GM19463 (cell line): ENCODE results near the gene HPSE2.
A peak's percentile ranks its signal among the peaks of the same experiment; 100 is the strongest.

ENCODE experiments used
- ATAC-seq: cut with Tn5 transposase; IDR thresholded peaks from one replicate; pipeline ENCODE4 v1.9.1; 2021; ENCODE audit warnings: mild to moderate bottlenecking, moderate library complexity; ENCODE audit not compliant: unreplicated experiment

The HPSE2 gene

DNA sequence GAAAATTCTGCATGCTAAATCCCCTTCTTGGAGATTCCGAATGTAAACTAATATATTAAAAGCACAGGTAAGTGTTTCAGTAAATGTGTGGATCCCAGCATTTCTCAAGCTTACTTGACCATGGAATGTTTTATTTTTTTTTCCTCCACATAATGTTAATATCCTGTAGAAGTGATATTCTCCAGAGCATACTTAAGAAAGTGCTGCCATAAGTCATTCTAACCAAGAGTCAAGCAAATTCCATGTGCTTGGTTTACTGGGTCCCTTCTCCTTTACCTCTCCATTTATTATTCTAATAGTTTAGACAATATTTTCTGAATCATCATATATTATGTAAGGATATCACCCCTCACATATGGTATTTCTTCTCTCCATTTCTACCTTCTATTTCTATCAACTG, 522.1 kb downstream of the HPSE2 start:
- ATAC-seq = no peak

DNA sequence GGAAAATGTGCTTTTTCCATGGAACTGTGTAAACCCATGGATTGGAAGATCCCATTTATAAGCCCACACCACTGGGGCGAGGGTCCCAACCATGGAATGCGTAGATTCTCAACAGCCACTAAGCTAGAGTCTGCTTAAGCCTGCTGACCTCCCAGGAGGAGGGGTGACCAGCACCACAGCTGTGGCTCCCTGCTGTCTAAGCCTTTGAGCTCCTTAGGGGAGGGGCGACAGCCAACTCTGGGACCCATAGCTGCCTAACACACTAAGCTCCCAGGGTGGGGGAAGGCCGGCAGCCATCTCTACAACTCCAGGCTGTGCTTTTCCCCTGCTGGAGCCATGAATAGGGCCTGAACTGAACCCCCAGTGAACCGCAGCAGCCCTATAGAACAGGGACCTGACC, 539.1 kb downstream of the HPSE2 start:
- no peak for ATAC-seq

DNA sequence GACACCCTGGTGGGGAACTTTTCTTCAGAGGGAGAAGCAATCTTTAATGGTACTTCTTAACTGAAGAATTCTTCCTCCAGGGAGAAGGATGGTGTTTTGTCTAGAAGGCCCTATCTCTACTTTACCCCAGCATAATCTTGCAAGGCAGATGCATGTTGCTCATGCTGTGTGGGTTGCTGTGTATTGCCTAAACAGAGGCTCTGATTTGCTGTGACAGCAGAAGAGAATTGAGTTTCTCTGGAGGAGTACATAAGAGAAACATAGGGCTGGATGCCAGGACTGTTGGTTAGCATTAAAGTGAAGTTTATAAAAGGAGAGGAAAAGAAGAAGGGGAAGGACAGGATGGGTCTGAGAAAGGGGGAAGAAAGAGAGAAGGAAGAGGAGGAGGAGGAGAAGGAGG, 540.8 kb downstream of the HPSE2 start:
- no peak for ATAC-seq

DNA sequence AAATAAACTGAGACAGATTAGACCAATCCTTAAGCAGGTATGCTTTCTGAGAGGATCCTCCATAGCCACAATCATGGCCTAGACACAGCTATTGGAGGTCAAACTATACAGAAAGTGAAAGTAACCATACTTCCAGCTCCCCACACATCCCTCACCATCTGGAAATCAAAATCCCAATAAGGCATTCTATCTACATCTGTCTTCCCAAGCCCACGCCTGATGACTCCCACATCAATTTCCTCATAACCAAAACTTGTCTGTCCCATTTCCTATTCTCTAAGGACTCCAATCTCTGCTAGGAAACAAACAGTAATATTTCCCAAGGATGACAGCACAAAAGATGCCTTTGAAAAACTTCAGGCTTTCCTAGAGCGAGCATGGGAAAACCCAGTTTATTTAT, 541.6 kb downstream of the HPSE2 start:
- no peak for ATAC-seq

DNA sequence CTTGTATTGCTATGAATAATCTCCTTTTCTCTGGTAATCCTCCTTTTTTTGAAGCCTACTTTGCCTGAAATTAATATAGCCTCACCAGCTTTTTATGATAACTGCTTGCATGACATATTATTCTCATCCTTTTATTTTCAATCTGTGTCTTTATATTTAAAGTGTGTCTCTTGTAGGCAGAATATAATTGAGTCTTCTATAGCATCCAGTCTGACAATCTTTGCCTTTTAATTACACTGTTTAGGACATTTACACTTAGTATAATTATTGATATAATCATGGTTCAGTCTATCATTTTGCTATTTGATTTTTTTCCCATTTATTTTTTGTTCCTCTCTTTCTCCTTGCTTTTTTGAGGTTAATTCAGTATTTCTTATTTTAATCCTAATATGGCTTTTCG, 548.0 kb downstream of the HPSE2 start:
- ATAC-seq = no peak

DNA sequence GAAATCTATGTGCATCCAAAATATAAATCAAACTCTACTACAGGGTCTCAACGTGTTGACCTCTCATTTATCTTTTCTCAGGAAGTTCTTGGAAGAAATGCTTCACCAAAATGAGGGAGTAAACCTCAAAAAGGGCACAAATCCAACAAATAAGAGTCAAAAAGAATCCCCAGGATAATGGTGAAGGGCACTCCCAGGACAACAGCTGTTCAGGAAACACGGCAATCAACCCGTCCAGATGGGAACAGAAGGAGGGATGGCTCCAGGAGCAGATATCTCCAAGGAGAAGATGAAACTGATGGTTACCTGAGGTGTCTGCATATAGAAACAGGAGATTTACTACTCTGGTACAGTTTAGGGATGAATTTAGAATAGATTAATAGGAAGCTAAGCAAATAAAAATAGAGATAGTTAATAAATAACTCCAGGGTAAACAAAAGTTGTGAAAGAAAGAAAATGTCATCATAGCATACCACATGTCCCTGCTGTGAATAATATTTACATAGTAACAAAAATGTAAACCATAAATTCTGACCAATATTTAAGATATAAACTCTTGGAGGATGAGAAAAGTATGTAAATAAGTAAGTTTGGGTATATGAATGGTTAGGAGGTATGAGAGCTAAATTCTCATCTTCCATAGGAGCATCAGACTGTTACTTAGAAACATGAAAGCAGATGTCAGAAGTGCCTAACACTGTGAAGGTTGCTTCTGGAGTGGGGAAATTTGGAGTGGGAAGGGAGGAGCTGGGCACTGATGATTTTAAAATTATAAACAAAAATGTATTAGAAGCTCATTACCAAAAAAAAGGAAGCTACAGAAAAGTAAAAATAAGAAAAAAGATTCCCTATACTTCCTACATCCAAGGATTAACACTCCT, 551.4 kb downstream of the HPSE2 start:
- ATAC-seq = no peak

DNA sequence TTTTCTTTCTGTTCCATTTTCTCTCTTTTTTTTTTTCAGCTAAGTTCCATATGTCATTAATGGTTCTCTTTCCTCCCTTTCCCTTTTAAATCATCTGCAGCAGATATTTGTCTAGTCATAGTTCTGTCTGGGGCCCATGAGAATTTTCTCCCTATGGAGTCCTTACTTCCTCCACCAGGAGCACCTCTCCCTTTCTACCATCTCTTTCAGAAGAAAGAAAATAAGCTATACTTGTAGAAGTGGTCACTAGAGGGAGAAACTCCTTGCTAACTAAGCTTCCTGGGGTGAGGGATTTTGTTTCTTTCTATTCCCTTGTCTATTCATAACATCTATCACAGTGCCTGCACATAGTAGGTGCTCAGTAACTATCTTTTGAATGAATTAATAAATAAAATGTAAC, 558.8 kb downstream of the HPSE2 start:
- no peak for ATAC-seq

DNA sequence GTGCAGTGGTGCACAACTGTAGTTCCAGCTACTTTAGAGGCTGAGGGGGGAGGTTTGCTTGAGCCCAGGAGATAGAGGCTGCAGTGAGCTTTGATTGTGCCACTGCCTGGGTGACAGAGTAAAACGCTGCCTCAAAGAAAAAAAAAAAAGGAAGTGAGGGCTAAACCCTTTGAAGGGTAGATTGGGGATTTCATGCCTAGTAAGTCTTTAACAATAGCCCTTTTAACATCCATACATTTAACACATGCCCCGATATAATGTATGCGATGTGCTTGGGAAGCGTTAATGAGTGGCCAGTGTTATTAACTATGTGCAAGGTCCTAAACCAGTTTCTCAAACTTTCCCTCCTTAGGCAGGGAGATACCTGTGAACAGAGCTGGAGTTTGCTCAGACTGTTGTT, 559.8 kb downstream of the HPSE2 start:
- ATAC-seq = peak; percentile 70

DNA sequence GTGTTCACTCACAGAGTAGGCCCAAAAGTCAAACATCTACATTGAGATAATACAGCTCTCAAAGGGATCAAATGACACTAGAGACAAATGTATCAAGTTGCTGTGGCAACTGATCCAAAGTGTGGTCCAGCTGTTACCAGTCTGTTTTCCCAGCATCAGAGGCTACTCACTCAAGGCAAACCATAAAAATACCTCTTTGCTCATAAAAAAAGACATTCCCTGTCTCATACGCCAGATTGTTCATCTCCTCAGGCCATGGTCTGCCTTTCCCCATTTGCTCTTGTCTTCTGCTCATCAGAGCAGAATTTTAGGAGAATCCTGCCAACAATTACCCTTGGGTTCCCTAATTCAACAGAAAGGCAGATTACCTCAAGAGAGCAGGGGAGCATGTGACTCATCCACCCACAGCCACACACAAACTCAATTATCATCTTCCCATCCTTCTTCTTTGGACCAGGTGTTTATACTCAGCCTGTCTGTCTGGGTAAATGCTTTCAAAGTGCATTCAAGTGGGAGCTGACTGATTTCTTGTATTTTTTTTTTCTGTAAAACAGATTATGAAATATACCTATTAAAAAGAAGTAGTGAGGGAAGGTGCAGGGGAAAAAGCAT, 562.4 kb downstream of the HPSE2 start:
- ATAC-seq = no peak

DNA sequence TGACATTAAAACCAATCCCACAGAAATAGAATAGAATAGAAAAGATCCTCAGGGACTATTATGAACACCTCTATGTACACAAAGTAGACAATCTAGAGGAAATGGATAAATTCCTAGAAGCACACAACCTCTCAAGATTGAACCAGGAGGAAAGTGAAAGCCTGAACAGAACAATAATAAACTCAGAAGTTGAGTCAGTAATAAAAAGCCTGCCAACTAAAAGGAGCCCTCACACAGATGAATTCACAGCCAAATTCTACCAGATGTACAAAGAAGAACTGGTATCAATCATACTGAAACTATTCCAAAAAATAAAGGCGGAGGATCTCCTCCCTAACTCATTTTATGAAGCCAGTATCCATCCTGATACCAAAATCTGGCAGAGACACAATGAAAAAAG, 568.6 kb downstream of the HPSE2 start:
- ATAC-seq = no peak

DNA sequence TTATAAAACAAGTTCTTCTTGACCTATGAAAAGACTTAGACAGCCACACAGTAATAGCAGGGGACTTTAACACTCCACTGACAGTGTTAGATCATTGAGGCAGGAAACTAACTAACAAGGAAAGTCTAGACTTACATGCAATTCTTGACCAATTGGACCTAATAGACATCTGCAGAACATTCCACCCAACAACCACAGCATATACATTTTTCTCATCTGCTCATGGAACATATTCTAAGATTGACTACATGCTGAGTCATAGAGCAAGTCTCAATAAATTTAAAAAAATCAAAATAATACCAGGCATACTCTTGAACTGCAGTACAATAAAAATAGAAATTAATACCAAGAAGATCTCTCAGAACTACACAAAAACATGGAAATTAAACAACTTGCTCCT, 569.4 kb downstream of the HPSE2 start:
- ATAC-seq = no peak

DNA sequence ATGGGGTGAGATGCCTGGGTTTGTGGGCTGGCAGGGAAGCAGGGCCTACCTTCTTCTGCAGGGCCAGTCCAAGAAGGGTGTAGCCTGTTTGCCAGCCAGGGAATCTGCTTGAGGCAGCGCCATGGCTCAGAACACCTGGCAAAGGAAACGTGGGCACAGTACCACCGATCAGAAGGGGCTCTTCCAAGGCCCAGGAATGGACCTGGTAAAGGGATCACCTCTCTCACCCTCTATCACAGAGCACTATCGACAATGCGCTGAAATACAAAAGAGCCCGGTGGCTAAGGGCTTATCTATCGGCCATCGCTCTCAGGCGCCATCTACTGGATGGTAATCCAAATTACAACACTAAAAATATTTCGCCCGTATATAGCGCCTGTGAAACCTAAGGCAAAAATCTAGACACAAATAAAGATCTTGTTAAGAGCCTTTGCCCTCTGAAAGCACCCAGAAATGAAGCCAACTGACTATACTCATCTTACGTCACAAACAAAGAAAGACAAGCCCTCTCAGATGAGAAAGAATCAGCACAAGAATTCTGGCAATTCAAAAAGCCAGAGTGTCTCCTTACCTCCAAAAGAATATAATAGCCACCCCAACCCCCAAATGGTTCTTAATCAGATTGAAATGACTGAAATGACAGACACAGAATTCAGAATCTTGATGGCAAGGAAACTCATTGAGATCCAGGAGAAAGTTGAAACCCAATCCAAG, 571.2 kb downstream of the HPSE2 start:
- ATAC-seq = peak; percentile 75

DNA sequence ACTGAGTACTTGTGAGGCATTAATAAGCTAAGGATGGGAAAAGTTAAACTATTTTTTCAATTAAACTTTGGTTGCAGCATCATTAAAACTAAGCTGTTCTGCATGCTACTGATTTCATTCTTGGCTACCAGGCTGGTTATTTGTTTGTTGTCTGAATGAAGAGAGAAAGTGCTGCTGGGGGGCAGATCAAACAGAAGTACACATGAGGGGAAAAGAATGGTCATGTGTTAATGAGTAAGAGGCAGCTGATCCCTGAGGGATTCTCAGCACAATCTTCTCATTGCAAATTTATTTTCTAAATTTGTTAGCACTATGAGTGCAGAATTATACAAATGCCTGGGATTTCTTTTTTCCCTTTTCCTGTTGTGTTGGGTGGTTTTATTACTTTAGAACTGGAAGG, 575.7 kb downstream of the HPSE2 start:
- no peak for ATAC-seq

DNA sequence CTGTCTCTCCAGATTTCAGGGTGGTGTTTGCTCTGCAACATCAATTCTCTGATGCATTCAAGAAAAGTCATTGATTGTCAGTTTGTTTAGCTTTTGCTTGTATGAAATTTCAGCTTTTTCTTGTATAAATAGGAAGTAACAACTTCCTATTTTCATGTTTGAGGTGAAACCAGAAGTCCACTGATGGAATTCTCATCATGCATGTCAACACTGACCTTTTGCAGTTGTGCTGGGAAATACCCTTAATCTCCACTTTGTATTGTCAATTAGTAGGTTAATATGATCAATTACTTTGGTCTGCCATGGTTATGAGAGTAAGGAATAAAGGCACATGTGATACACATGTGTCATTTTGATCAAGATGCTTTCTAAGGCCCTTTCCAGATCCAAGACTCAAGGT, 580.2 kb downstream of the HPSE2 start:
- ATAC-seq = no peak

DNA sequence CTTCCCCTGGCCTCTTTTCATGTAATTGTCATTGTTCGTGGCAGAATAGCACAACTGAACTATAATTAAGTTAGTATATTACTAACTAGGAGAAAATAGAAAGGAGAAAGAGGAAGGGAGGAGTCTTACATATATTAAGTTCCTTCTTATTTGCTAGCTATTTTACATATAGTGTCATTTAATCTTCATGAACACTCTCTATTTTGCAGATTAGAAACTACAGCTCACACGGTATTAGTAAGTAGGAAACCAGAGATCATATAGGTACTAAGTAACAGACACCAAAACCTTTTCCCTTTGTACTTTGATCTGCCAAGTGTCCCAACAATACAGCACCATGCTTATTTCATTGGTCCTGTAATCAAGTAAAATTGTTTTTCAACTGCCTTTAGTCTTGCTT, 586.5 kb downstream of the HPSE2 start:
- ATAC-seq = no peak

DNA sequence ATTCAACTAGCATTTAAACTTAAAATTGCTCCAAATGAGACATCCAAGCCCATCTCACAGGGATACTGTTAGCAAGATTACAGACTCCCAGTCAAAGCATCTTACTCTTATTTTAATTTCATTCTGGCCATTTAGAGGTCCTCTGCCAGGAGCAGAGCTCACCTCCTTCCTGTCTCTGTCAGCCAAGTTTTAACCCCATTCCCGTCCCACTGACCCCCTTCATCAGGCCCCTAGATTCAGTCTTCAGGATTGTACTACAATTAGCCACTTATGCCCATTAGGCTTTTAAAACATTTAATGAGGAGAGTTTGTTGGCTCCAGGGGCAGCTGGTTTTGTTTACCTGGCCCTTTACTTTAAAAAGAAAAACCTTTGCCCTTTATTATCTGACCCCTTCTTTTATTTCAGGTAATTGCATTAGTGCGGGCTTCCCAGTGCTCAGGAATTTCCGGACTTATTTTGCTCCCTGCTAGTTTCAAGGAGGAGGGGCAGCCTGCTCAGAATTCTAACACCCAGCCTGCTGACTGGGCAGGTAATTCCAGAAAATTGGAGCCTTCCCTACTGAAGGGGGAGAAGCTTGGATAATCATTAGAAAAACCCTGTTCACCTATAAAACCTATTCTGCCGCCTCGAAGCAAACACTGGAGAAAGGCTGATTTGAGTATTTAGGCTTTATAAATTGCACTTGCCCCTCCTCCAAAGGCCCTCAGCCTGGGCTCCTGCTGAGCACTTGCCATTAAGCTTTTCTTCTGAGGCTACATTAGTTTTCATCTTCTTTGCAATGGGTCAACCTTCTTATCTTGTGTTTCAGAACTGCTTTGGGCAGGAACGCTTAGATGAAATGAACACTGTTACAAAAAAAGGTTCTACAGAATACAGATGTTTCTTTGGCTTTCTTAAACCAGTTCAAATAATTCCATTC, 588.4 kb downstream of the HPSE2 start:
- ATAC-seq = no peak

DNA sequence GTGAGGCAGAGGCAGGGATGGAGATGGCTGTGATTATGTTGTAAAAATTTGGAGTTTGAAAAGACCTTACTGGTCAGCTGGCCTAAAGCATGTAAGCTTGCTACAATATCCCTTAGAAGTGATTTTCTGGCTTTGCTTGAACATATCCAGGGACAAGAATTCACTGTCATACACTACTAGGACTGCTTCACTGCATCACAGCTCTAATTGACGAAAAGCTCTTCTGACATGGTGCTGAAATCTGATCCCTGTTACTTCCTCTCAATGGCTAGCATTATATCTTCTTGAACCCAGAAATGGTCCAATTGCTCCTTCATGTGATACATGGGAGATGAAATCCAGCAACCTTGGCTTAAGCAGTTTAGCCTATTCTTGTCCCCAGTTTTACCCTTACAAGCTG, 591.2 kb downstream of the HPSE2 start:
- ATAC-seq = no peak

DNA sequence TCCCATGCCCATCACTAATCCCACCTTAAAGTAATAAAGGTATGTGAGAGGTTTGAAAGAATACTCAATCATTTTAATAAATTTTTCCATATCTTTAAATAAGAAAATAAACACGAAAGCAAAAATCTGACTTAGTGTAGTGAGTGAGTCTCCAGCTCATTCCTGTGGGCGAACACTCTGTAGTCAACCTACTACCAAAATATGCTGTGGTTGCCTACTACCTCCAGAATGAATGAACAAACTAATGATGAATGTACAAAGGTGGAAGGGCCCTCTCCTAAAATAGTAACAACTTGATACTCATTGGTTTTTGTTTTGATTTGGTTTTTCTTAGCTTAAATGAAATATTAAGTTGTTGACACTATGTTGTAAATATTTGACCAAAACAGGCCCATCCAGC, 593.4 kb downstream of the HPSE2 start:
- no peak for ATAC-seq

DNA sequence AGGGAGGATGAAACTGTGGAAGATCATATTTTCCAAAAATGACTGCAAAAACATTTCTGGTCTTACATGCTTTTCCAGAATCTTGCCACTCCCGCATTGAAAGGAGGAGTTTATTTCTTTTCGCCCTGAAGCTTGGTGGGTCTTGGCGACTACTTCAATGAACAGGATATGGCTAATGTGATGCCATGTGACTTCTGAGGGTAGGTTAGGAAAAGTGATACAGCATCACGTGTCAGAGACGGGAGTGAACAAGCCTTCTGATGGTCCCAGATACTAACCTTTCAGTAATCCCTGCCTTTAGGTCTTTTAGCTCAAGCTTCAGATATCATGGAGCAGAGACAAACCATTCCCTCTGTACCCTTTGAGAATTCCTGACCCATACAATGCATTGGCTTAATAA, 596.7 kb downstream of the HPSE2 start:
- ATAC-seq = no peak

DNA sequence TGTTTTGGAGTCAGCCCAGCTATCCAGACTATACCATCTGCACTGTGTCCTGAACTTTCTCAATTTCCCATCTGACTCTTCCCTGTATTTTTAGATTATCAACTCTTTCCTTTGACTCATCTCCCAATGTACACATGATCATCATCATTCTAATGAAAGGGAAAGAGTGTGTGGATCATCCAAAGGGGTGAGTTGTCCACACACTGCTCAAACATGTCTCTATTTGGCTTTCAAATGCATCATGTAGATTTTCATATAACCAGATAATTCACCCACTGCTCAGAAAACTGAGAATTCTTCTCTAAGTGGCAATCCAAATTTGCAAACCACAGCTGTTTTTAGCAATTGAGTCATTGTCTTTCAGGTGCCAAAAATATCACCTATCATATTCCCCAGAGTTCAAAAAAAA, 598.7 kb downstream of the HPSE2 start:
- ATAC-seq = no peak
